ENCODE data around the gene SLBP. TPM values are rescaled to one million over a fixed set of nuclear protein-coding genes. Genes with fewer than 3 reads are reported as not detected.

SLBP gene
- polyA plus RNA-seq, 4 donors: 60.9 to 106 (median 87.9) TPM

- DNase-seq (ENCODE audit: low read depth in 4 of 4, low spot score in 3 of 4): no peak
Observed at GRCh38 chr4:1728061-1728980, 16.2 kb upstream of the SLBP start.

GRCh38 chr4:1727117-1728031, 15.3 kb upstream of the SLBP start:
- DNase-seq (ENCODE audit: low read depth in 4 of 4, low spot score in 3 of 4): no peak

GRCh38 chr4:1726146-1726934, 14.2 kb upstream of the SLBP start:
- peak in 3 of 4 donors; percentile 73 to 80 (median 75) for DNase-seq (ENCODE audit: low read depth in 4 of 4, low spot score in 3 of 4)

GRCh38 chr4:1725521-1725920, 13.4 kb upstream of the SLBP start:
- DNase-seq (ENCODE audit: low read depth in 4 of 4, low spot score in 3 of 4): no peak

- DNase-seq (ENCODE audit: low read depth in 4 of 4, low spot score in 3 of 4): no peak
Observed at GRCh38 chr4:1723131-1723801, 11.1 kb upstream of the SLBP start.

- DNase-seq (ENCODE audit: low read depth in 4 of 4, low spot score in 3 of 4): no peak
Observed at GRCh38 chr4:1722551-1723118, 10.5 kb upstream of the SLBP start.

GRCh38 chr4:1721666-1722550, 9.8 kb upstream of the SLBP start:
- DNase-seq (ENCODE audit: low read depth in 4 of 4, low spot score in 3 of 4): no peak

GRCh38 chr4:1721003-1721665, 9.0 kb upstream of the SLBP start, which contains the start of the genes TACC3 and TMEM129:
TACC3 (plus strand) TSS chr4:1721521; CDS start chr4:1723422, 1,901 bp downstream.
TMEM129 (minus strand) TSS chr4:1721323; CDS start chr4:1720837, 486 bp downstream.
- DNase-seq (ENCODE audit: low read depth in 4 of 4, low spot score in 3 of 4): peak; percentile 84 to 86 (median 86)

- no peak for DNase-seq (ENCODE audit: low read depth in 4 of 4, low spot score in 3 of 4)
Observed at GRCh38 chr4:1720163-1720983, 8.3 kb upstream of the SLBP start.

GRCh38 chr4:1718095-1718850, 6.2 kb upstream of the SLBP start:
- DNase-seq (ENCODE audit: low read depth in 4 of 4, low spot score in 3 of 4): no peak

- no peak for DNase-seq (ENCODE audit: low read depth in 4 of 4, low spot score in 3 of 4)
Observed at GRCh38 chr4:1717129-1718094, 5.3 kb upstream of the SLBP start.

- no peak for DNase-seq (ENCODE audit: low read depth in 4 of 4, low spot score in 3 of 4)
Observed at GRCh38 chr4:1716065-1716945, 4.2 kb upstream of the SLBP start.

GRCh38 chr4:1715002-1715758, 3.1 kb upstream of the SLBP start:
- DNase-seq (ENCODE audit: low read depth in 4 of 4, low spot score in 3 of 4): no peak

Measured in left renal pelvis (tissue), 4 donors.